AG04449 (cell line): ENCODE results near the gene IRF4.

Source experiments
- CTCF ChIA-PET: fragments of 350-600 bp; formaldehyde crosslinking; extraction: SDS; loops from one replicate; lab custom pipeline; 2021; ENCODE audit warnings: antibody characterized with exemption; lab: Yijun Ruan, JAX
- POLR2A ChIA-PET: fragments of 400-600, 350-600 bp; formaldehyde crosslinking; extraction: SDS; loops from one replicate; lab custom pipeline; 2020; ENCODE audit warnings: antibody characterized with exemption, inconsistent platforms; lab: Yijun Ruan, JAX
- DNase-seq: peaks from one replicate; pipeline ENCODE4 v3.0.0-alpha.2; 2010; ENCODE audit warnings: low read depth, low spot score
- H3K4me3 ChIP-seq: 2 replicates; pipeline ENCODE4 v1.5.1; 2011; ENCODE audit warnings: low read depth, mild to moderate bottlenecking, control low read depth, low read length
- CTCF ChIP-seq: IDR thresholded peaks from one replicate; pipeline ENCODE4 v1.5.1; 2011; ENCODE audit warnings: mild to moderate bottlenecking, moderate library complexity, low read length, control low read depth, inconsistent platforms; ENCODE audit not compliant: insufficient read depth; ENCODE audit errors: missing control alignments

IRF4 gene

GRCh38 chr6:344816-345340 is 46.7 kb upstream of the IRF4 start:
- peak; percentile 24 for DNase-seq
- no peak overlapping the region for H3K4me3 ChIP-seq
- ChIA-PET POLR2A (interaction anchor here (0.7 kb wide), 1 partner anchor 25 kb away, joined by 3 read pairs; no protein-coding TSS in a partner anchor), CTCF (interaction anchor here (1.0 kb wide), 1 partner anchor 18 kb away, joined by 3 read pairs; no protein-coding TSS in a partner anchor)
- no peak for TF ChIP-seq CTCF

GRCh38 chr6:345747-346385 is 45.7 kb upstream of the IRF4 start:
- TF ChIP-seq CTCF: no peak
- DNase-seq: no peak
- ChIA-PET POLR2A (interaction anchor here (0.7 kb wide), 1 partner anchor 24 kb away, joined by 3 read pairs; no protein-coding TSS in a partner anchor), CTCF (no interaction called here)
- H3K4me3 ChIP-seq: no peak overlapping the region

- peak; percentile 10 for DNase-seq
- TF ChIP-seq CTCF: no peak
- POLR2A ChIA-PET: no interaction called here
- no peak overlapping the region for H3K4me3 ChIP-seq
- CTCF ChIA-PET: no interaction called here
Measured at GRCh38 chr6:346386-347030, 45.0 kb upstream of the IRF4 start.

GRCh38 chr6:347232-347631 is 44.3 kb upstream of the IRF4 start:
- POLR2A ChIA-PET: no interaction called here
- DNase-seq: no peak
- no peak for TF ChIP-seq CTCF
- CTCF ChIA-PET: no interaction called here
- H3K4me3 ChIP-seq: no peak overlapping the region

GRCh38 chr6:347951-348859 is 43.3 kb upstream of the IRF4 start:
- ChIA-PET CTCF (interaction anchor here (1.2 kb wide), 1 partner anchor 11 kb away, joined by 3 read pairs; no protein-coding TSS in a partner anchor), POLR2A (no interaction called here)
- no peak for TF ChIP-seq CTCF
- no peak for DNase-seq
- H3K4me3 ChIP-seq: no peak overlapping the region
